ENCODE results near the gene SCT. TPM values are rescaled to one million over a fixed set of nuclear protein-coding genes. Genes with fewer than 3 reads are reported as not detected.

SCT gene
- total RNA-seq, 1 experiment from 2014 or later = not detected

- in situ Hi-C loops (cut with HindIII; ENCODE audit: low pct_unique_long_range_greater_than_20kb, low sequenced_read_pairs) = no loop called here
Measured at GRCh38 chr11:662689-663274, 35.8 kb upstream of the SCT start.

More at GRCh38 chr11:662689-663274, 35.8 kb upstream of the SCT start:
- no peak for TF ChIP-seq SIN3A (IDR thresholded peaks at IDR 0.05; ENCODE audit: borderline replicate concordance, insufficient read depth, low read depth, low read length)
- TF ChIP-seq CTCF (IDR thresholded peaks at IDR 0.05) = no peak; the same call in 1 of the 2 replicates
- TF ChIP-seq REST (IDR thresholded peaks at IDR 0.05; ENCODE audit: insufficient read depth in 1 of 2, low read depth in 2 of 2, low read length in 1 of 2) = no peak
- no peak for TF ChIP-seq TCF7L2 (IDR thresholded peaks at IDR 0.05; ENCODE audit: low read depth, low read length)
- no peak for TF ChIP-seq POLR2AphosphoS5 (IDR thresholded peaks at IDR 0.05; ENCODE audit: low read depth, low read length)
- Histone ChIP-seq H3K4me3 (ENCODE audit: low read depth in 2 of 2, low read length in 2 of 2) (no peak overlapping the region), H3K36me3 (ENCODE audit: control insufficient read depth, insufficient read depth, low read length) (no peaks in the 10 kb centered on the region; the same call in 1 of the 2 replicates), H3K27me3 (ENCODE audit: control insufficient read depth, insufficient read depth, low read length) (no peaks in the 10 kb centered on the region), H3K4me1 (ENCODE audit: control insufficient read depth, insufficient read depth, low read length) (no peaks in the 10 kb centered on the region), H3K9me3 (ENCODE audit: control insufficient read depth, insufficient read depth, low read depth, low read length) (no peaks in the 10 kb centered on the region), H3K27ac (ENCODE audit: low read length) (no peak overlapping the region)
- ATAC-seq = peak; percentile 93
- intact Hi-C loops (cut with micrococcal nuclease; ENCODE audit: unreplicated experiment) = loop anchor here (5.0 kb wide), 1 partner anchor 60 kb away; no protein-coding TSS in a partner anchor
- POLR2A ChIA-PET = no interaction called here
- CTCF ChIA-PET = no interaction called here
- DNase-seq (ENCODE audit: low read depth, low spot score) = peak; percentile 33
- no TSS peak for BruUV-seq (replicated peaks)

Measured in Panc1 (cell line).